ENCODE measurements around the gene TMTC4. TPM values are rescaled to one million over a fixed set of nuclear protein-coding genes. Genes with fewer than 3 reads are reported as not detected.

The TMTC4 gene
- total and polyA plus RNA-seq, 2 of the 4 experiments (the other 2 are of a cell fraction) = 8.4 to 14.3 TPM

GRCh38 chr13:100715604-100716003 is 41.0 kb upstream of the TMTC4 start:
- Histone ChIP-seq H2AK9ac (replicated peaks; ENCODE audit: low read depth, low read length, poor library complexity) (no peak overlapping the region), H4K8ac (ENCODE audit: low read depth in 2 of 2, low read length in 2 of 2) (no peak overlapping the region), H4K20me1 (ENCODE audit: insufficient read depth, low read length) (no peaks in the 10 kb centered on the region), H3K27me3 (ENCODE audit: control insufficient read depth, insufficient read depth, low read length) (peaks cover 3% of the 10 kb centered on the region), H3K9me3 (ENCODE audit: control insufficient read depth, insufficient read depth, low read length) (no peaks in the 10 kb centered on the region), H3K36me3 (ENCODE audit: control insufficient read depth, insufficient read depth, low read length) (no peaks in the 10 kb centered on the region), H3K14ac (replicated peaks; ENCODE audit: low read depth, low read length) (no peak overlapping the region), H3K23ac (ENCODE audit: low read depth, low read length) (no peak overlapping the region), H3K56ac (ENCODE audit: extremely low read depth, insufficient read depth, low read length) (no peak overlapping the region), H3K27ac (ENCODE audit: insufficient read depth, low read length) (no peak overlapping the region), H2BK5ac (ENCODE audit: low read depth, low read length, poor library complexity, severe bottlenecking) (no peak overlapping the region), H2BK15ac (ENCODE audit: low read depth, low read length) (no peak overlapping the region), H2AK5ac (ENCODE audit: low read depth, low read length) (no peak overlapping the region), H3K79me1 (ENCODE audit: low read depth in 1 of 2, low read length in 2 of 2) (no peaks in the 10 kb centered on the region), H3K4me2 (ENCODE audit: low read depth, low read length) (no peak overlapping the region), H4K5ac (ENCODE audit: low read depth, low read length) (no peak overlapping the region), H4K91ac (ENCODE audit: insufficient read depth, low read depth, low read length) (no peak overlapping the region), H3K4me1 (ENCODE audit: control insufficient read depth, insufficient read depth, low read length) (no peaks in the 10 kb centered on the region), H2AFZ (replicated peaks; ENCODE audit: low read length, poor library complexity) (no peak overlapping the region), H3K9me1 (ENCODE audit: insufficient read depth, low read length) (no peaks in the 10 kb centered on the region), H3K4ac (ENCODE audit: low read depth, low read length) (no peak overlapping the region), H3K18ac (ENCODE audit: low read depth, low read length) (no peak overlapping the region), H3K4me3 (ENCODE audit: insufficient read depth, low read depth, low read length) (no peak overlapping the region), H2BK20ac (ENCODE audit: low read depth, low read length) (no peak overlapping the region), H3K9ac (ENCODE audit: low read depth, low read length) (no peak overlapping the region), H2BK120ac (ENCODE audit: low read depth, low read length) (no peak overlapping the region)
- TF ChIP-seq RFX5 (IDR thresholded peaks at IDR 0.05; ENCODE audit: low read depth, low read length) (no peak), MXI1 (IDR thresholded peaks at IDR 0.05; ENCODE audit: borderline replicate concordance, low read depth, low read length) (no peak), SMC3 (IDR thresholded peaks at IDR 0.05; ENCODE audit: low read depth, low read length) (no peak), CHD1 (IDR thresholded peaks at IDR 0.05; ENCODE audit: low read depth, low read length) (no peak), RAD21 (IDR thresholded peaks at IDR 0.05; ENCODE audit: low read length) (no peak), RCOR1 (IDR thresholded peaks at IDR 0.05; ENCODE audit: insufficient replicate concordance, low read length) (no peak), USF2 (IDR thresholded peaks at IDR 0.05; ENCODE audit: low read depth, low read length) (no peak), POLR2A (IDR thresholded peaks at IDR 0.05; ENCODE audit: low read depth, low read length) (no peak), FOS (IDR thresholded peaks at IDR 0.05; ENCODE audit: low read depth, low read length) (no peak), BHLHE40 (IDR thresholded peaks at IDR 0.05; ENCODE audit: low read depth, low read length) (no peak), NFE2L2 (IDR thresholded peaks at IDR 0.05; ENCODE audit: low read depth, low read length) (no peak)
- TF ChIP-seq, protein P1, sequence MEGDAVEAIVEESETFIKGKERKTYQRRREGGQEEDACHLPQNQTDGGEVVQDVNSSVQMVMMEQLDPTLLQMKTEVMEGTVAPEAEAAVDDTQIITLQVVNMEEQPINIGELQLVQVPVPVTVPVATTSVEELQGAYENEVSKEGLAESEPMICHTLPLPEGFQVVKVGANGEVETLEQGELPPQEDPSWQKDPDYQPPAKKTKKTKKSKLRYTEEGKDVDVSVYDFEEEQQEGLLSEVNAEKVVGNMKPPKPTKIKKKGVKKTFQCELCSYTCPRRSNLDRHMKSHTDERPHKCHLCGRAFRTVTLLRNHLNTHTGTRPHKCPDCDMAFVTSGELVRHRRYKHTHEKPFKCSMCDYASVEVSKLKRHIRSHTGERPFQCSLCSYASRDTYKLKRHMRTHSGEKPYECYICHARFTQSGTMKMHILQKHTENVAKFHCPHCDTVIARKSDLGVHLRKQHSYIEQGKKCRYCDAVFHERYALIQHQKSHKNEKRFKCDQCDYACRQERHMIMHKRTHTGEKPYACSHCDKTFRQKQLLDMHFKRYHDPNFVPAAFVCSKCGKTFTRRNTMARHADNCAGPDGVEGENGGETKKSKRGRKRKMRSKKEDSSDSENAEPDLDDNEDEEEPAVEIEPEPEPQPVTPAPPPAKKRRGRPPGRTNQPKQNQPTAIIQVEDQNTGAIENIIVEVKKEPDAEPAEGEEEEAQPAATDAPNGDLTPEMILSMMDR (conservative IDR thresholded peaks at IDR 0.05; ENCODE audit: low read depth, low read length) = no peak
- ATAC-seq (ENCODE audit: low read depth) (no peak), DNase-seq (no peak)
- WGBS, 2 experiments (ENCODE audit: extremely low coverage in 2 of 2, insufficient read length in 1 of 2) = no CpG with 5 or more reads among the region's 7 CpGs
- ChIA-PET POLR2A (ENCODE audit: unreplicated experiment) (no interaction called here), CTCF (no interaction called here)
- intact Hi-C loops (cut with micrococcal nuclease) = no loop called here
- in situ Hi-C loops (cut with MboI; ENCODE audit: low sequenced_read_pairs) = loop anchor here (10.0 kb wide), 1 partner anchor 409 kb away; no protein-coding TSS in a partner anchor
- BruUV-seq (replicated peaks) = no TSS peak
- dilution Hi-C loops (cut with HindIII; ENCODE audit: low sequenced_read_pairs, unreplicated experiment) = no loop called here

All from IMR-90 (cell line).